ENCODE measurements around the gene MINDY1.

MINDY1 gene

GRCh38 chr1:151010346-151010726 lies 3.6 kb upstream of the MINDY1 start:
- ChIA-PET POLR2A (no interaction called here), CTCF (interaction anchor here (0.6 to 2.3 kb wide), 6 partner anchors 14 to 89 kb away, joined by 3 to 11 read pairs (median 4); partner anchors contain the start of gene C1orf56)
- no peak for DNase-seq (ENCODE audit: low read depth, low spot score)
- TF ChIP-seq CTCF (IDR thresholded peaks at IDR 0.05; ENCODE audit: insufficient read depth, low read length, missing control alignments) = no peak
- H3K4me3 ChIP-seq (ENCODE audit: low read depth, low read length) = no peak overlapping the region

- POLR2A ChIA-PET = no interaction called here
- TF ChIP-seq CTCF (IDR thresholded peaks at IDR 0.05; ENCODE audit: insufficient read depth, low read length, missing control alignments) = no peak
- DNase-seq (ENCODE audit: low read depth, low spot score) = no peak
- no peak overlapping the region for H3K4me3 ChIP-seq (ENCODE audit: low read depth, low read length)
- CTCF ChIA-PET = interaction anchor here (0.6 to 2.3 kb wide), 6 partner anchors 15 to 90 kb away, joined by 3 to 11 read pairs (median 4); partner anchors contain the start of gene C1orf56
Observed at GRCh38 chr1:151009674-151010345, 3.1 kb upstream of the MINDY1 start.

GRCh38 chr1:151009206-151009587 lies 2.5 kb upstream of the MINDY1 start:
- peak overlapping the region; percentile 89 for H3K4me3 ChIP-seq (ENCODE audit: low read depth, low read length)
- TF ChIP-seq CTCF (IDR thresholded peaks at IDR 0.05; ENCODE audit: insufficient read depth, low read length, missing control alignments) = no peak
- DNase-seq (ENCODE audit: low read depth, low spot score) = no peak
- ChIA-PET POLR2A (no interaction called here), CTCF (interaction anchor here (1.0 to 2.3 kb wide), 2 partner anchors 15 to 90 kb away, joined by 3 to 11 read pairs; no protein-coding TSS in a partner anchor)

GRCh38 chr1:151008244-151009205 lies 1.8 kb upstream of the MINDY1 start, which contains the start of gene PRUNE1:
Gene PRUNE1, plus strand, starts transcription at chr1:151008449. Its CDS starts 184 bp downstream, at chr1:151008633.
- POLR2A ChIA-PET = no interaction called here
- DNase-seq (ENCODE audit: low read depth, low spot score) = no peak
- CTCF ChIA-PET = interaction anchor here (1.0 kb wide), 1 partner anchor 9 kb away, joined by 3 read pairs; no protein-coding TSS in a partner anchor
- peak within 1 kb of the TSS; percentile 89 for H3K4me3 ChIP-seq (ENCODE audit: low read depth, low read length)
- no peak for TF ChIP-seq CTCF (IDR thresholded peaks at IDR 0.05; ENCODE audit: insufficient read depth, low read length, missing control alignments)

GRCh38 chr1:151007853-151008243 lies 1.1 kb upstream of the MINDY1 start:
- ChIA-PET CTCF (interaction anchor here (1.0 to 16.2 kb wide), 5 partner anchors 8 to 26 kb away, joined by 3 to 551 read pairs (median 9); partner anchors contain the start of genes ANXA9 and CERS2), POLR2A (no interaction called here)
- no peak for TF ChIP-seq CTCF (IDR thresholded peaks at IDR 0.05; ENCODE audit: insufficient read depth, low read length, missing control alignments)
- no peak for DNase-seq (ENCODE audit: low read depth, low spot score)
- H3K4me3 ChIP-seq (ENCODE audit: low read depth, low read length) = peak overlapping the region; percentile 28

All from AG04449 (cell line).